ENCODE data around the gene PCED1B.

PCED1B gene

DNA sequence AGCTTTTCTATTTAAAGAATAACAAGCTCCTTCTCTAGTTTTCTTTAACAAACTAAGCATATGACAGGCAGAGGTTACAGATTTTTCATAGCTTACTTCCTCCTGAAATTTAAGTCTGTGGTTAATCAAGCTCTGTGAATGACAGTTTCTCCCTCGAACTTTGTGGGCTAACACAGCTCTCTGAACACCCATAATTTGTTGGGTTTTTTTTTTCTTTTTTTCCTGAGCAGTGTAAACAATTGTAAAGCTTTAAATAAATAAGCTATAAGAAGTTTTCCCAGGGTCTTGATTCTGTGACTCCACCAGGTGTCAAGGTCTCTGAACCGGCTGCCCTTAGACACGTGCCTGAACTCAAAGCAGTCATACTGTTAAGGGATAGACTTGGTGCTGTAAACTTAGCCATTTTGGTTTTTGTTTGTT is 128.4 kb downstream of the PCED1B start:
- DNase-seq (ENCODE audit: low spot score), result no peak
- Histone ChIP-seq H3K4me3 (ENCODE audit: severe bottlenecking) (no peak overlapping the region), H3K27me3 (ENCODE audit: insufficient read depth, poor library complexity, severe bottlenecking) (no peaks in the 10 kb centered on the region), H3K9me3 (ENCODE audit: severe bottlenecking) (no peaks in the 10 kb centered on the region), H3K4me1 (ENCODE audit: insufficient read depth, poor library complexity, severe bottlenecking) (peaks cover 16% of the 10 kb centered on the region), H3K36me3 (ENCODE audit: low read depth) (no peaks in the 10 kb centered on the region), H3K27ac (ENCODE audit: poor library complexity, severe bottlenecking) (no peak overlapping the region)
- no peak for ATAC-seq (ENCODE audit: low read depth)
- TF ChIP-seq, protein P1, sequence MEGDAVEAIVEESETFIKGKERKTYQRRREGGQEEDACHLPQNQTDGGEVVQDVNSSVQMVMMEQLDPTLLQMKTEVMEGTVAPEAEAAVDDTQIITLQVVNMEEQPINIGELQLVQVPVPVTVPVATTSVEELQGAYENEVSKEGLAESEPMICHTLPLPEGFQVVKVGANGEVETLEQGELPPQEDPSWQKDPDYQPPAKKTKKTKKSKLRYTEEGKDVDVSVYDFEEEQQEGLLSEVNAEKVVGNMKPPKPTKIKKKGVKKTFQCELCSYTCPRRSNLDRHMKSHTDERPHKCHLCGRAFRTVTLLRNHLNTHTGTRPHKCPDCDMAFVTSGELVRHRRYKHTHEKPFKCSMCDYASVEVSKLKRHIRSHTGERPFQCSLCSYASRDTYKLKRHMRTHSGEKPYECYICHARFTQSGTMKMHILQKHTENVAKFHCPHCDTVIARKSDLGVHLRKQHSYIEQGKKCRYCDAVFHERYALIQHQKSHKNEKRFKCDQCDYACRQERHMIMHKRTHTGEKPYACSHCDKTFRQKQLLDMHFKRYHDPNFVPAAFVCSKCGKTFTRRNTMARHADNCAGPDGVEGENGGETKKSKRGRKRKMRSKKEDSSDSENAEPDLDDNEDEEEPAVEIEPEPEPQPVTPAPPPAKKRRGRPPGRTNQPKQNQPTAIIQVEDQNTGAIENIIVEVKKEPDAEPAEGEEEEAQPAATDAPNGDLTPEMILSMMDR (IDR thresholded peaks at IDR 0.05; ENCODE audit: poor library complexity, severe bottlenecking), result no peak

- no peak for DNase-seq (ENCODE audit: low spot score)
- no peaks in the 10 kb centered on the region for H3K36me3 ChIP-seq (ENCODE audit: low read depth)
- H3K27ac ChIP-seq (ENCODE audit: poor library complexity, severe bottlenecking), result no peak overlapping the region
- no peak for ATAC-seq (ENCODE audit: low read depth)
- peaks cover 26% of the 10 kb centered on the region for H3K4me1 ChIP-seq (ENCODE audit: insufficient read depth, poor library complexity, severe bottlenecking)
- TF ChIP-seq, protein P1 (IDR thresholded peaks at IDR 0.05; ENCODE audit: poor library complexity, severe bottlenecking), result no peak
- H3K9me3 ChIP-seq (ENCODE audit: severe bottlenecking), result no peaks in the 10 kb centered on the region
- H3K4me3 ChIP-seq (ENCODE audit: severe bottlenecking), result no peak overlapping the region
- no peaks in the 10 kb centered on the region for H3K27me3 ChIP-seq (ENCODE audit: insufficient read depth, poor library complexity, severe bottlenecking)
Measured at GRCh38 chr12:47209014-47209413, 129.6 kb downstream of the PCED1B start.

GRCh38 chr12:47210776-47211175 is 131.4 kb downstream of the PCED1B start:
- H3K9me3 ChIP-seq (ENCODE audit: severe bottlenecking), result no peaks in the 10 kb centered on the region
- TF ChIP-seq, protein P1 (IDR thresholded peaks at IDR 0.05; ENCODE audit: poor library complexity, severe bottlenecking), result no peak
- H3K36me3 ChIP-seq (ENCODE audit: low read depth), result no peaks in the 10 kb centered on the region
- peaks cover 28% of the 10 kb centered on the region for H3K4me1 ChIP-seq (ENCODE audit: insufficient read depth, poor library complexity, severe bottlenecking)
- ATAC-seq (ENCODE audit: low read depth) (no peak), DNase-seq (ENCODE audit: low spot score) (no peak)
- H3K27ac ChIP-seq (ENCODE audit: poor library complexity, severe bottlenecking), result peak overlapping the region; percentile 86
- H3K4me3 ChIP-seq (ENCODE audit: severe bottlenecking), result no peak overlapping the region
- no peaks in the 10 kb centered on the region for H3K27me3 ChIP-seq (ENCODE audit: insufficient read depth, poor library complexity, severe bottlenecking)

DNA sequence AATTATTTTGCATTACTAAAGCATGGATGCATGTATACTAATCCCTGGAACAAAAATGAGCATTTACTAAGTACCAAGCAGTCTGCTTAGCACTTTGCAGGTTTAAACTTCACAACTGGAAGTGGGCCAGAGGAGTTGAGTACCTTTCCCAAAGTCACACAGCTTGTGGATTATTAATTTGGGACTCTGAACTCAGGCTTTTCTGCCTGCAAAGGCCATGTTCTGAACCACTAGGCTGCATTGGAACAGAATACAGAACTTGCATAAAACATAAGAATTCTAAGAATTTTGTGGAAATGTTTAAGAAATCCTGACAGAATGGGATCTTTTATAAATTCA is 133.2 kb downstream of the PCED1B start:
- DNase-seq (ENCODE audit: low spot score) (no peak), ATAC-seq (ENCODE audit: low read depth) (no peak)
- Histone ChIP-seq H3K36me3 (ENCODE audit: low read depth) (no peaks in the 10 kb centered on the region), H3K27me3 (ENCODE audit: insufficient read depth, poor library complexity, severe bottlenecking) (no peaks in the 10 kb centered on the region), H3K27ac (ENCODE audit: poor library complexity, severe bottlenecking) (peak overlapping the region; percentile 86), H3K4me1 (ENCODE audit: insufficient read depth, poor library complexity, severe bottlenecking) (peaks cover 29% of the 10 kb centered on the region), H3K9me3 (ENCODE audit: severe bottlenecking) (no peaks in the 10 kb centered on the region), H3K4me3 (ENCODE audit: severe bottlenecking) (no peak overlapping the region)
- TF ChIP-seq, protein P1 (IDR thresholded peaks at IDR 0.05; ENCODE audit: poor library complexity, severe bottlenecking), result no peak

- peak overlapping the region; percentile 86 for H3K27ac ChIP-seq (ENCODE audit: poor library complexity, severe bottlenecking)
- TF ChIP-seq, protein P1 (IDR thresholded peaks at IDR 0.05; ENCODE audit: poor library complexity, severe bottlenecking), result no peak
- no peak for DNase-seq (ENCODE audit: low spot score)
- H3K4me1 ChIP-seq (ENCODE audit: insufficient read depth, poor library complexity, severe bottlenecking), result peaks cover 29% of the 10 kb centered on the region
- no peaks in the 10 kb centered on the region for H3K9me3 ChIP-seq (ENCODE audit: severe bottlenecking)
- no peak overlapping the region for H3K4me3 ChIP-seq (ENCODE audit: severe bottlenecking)
- no peaks in the 10 kb centered on the region for H3K27me3 ChIP-seq (ENCODE audit: insufficient read depth, poor library complexity, severe bottlenecking)
- H3K36me3 ChIP-seq (ENCODE audit: low read depth), result no peaks in the 10 kb centered on the region
- no peak for ATAC-seq (ENCODE audit: low read depth)
Measured at GRCh38 chr12:47213396-47213795, 134.0 kb downstream of the PCED1B start.

Data from RWPE2 (cell line).